ENCODE data around the gene SLC49A3. TPM values are rescaled to one million over a fixed set of nuclear protein-coding genes. Genes with fewer than 3 reads are reported as not detected.
"Not testable (repeated sequence)": the region's sequence is repeated elsewhere in the genome, so short reads cannot be mapped to it uniquely, and the experiment has no call there.

Gene SLC49A3
- total and polyA plus RNA-seq, 2 of the 13 experiments (the other 11 are each of a cell fraction or from before 2014, with no cell fraction given) = 0.07 to 0.17 TPM

DNA sequence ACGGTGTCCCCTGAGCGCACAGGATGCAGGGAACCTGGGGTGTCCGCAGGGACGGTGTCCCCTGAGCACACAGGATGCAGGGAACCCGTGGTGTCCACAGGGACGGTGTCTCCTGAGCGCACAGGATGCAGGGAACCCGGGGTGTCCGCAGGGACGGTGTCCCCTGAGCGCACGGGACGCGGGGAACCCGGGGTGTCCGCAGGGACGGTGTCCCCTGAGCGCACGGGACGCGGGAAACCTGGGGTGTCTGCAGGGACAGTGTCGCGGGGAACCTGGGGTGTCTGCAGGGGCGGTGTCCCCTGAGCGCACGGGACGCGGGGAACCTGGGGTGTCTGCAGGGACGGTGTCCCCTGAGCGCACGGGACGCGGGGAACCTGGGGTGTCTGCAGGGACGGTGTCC lies 47.6 kb upstream of the SLC49A3 start:
- intact Hi-C loops (cut with micrococcal nuclease; ENCODE audit: unreplicated experiment); BruUV-seq (replicated peaks); CTCF ChIA-PET (ENCODE audit: low intra/inter-chr PET ratio, low total read pairs); in situ Hi-C loops (cut with HindIII; ENCODE audit: extremely low pct_ligation_motif_present, low pct_unique_long_range_greater_than_20kb); H2AFZ ChIP-seq (ENCODE audit: low read length); H3K9me3 ChIP-seq (ENCODE audit: low read length); H3K27ac ChIP-seq (ENCODE audit: extremely low read length, insufficient read depth, low read length); POLR2A ChIA-PET; H3K79me2 ChIP-seq (ENCODE audit: insufficient read depth, low read length); H4K20me1 ChIP-seq (ENCODE audit: insufficient read depth, low read length); FAIRE-seq; ATAC-seq; H3K4me3 ChIP-seq (replicated peaks in 1 of 3; ENCODE audit: insufficient read depth in 1 of 3, low read depth in 2 of 3, low read length in 3 of 3); H3K4me2 ChIP-seq (ENCODE audit: low read depth, low read length); H3K9ac ChIP-seq (ENCODE audit: insufficient read depth, low read depth, low read length); H3K27me3 ChIP-seq (ENCODE audit: control insufficient read depth in 1 of 2, insufficient read depth in 2 of 2, low read length in 2 of 2); H3K4me1 ChIP-seq (ENCODE audit: insufficient read depth, low read length); DNase-seq (ENCODE audit: low spot score): not testable (repeated sequence)
- H3K36me3 ChIP-seq (replicated peaks in 1 of 2; ENCODE audit: control insufficient read depth in 1 of 2, insufficient read depth in 2 of 2, low read length in 2 of 2) = peaks cover 18 to 48% of the 10 kb centered on the region in 2 experiments
- peak; percentile 57 for TF ChIP-seq AGO2 (optimal IDR thresholded peaks at IDR 0.05; ENCODE audit: low read depth, low read length)
- WGBS (ENCODE audit: low lambda C conversion rate) = 99% methylated on average over 31 of the region's 34 CpGs

DNA sequence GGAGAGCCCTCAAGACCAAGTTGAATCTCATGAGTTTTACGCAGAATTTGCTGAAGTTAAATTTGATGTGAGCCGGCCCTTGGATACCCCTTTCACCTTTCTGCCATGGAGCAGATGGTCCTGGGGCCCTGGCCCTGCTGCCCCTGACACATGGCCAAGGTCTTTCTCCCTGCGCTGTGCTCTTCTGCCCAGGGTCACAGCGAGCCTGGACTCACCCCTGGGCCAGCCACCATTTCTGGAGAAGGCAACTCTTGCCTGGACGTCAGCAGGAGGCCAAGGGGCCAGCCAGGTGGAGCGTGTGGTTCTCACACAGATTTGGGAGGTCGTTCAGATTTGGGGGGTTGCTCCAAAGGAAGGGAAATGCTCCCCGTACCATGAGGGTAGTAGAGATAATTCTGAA lies 46.6 kb upstream of the SLC49A3 start:
- POLR2A ChIA-PET = no interaction called here
- TF ChIP-seq RFX5 (IDR thresholded peaks at IDR 0.05; ENCODE audit: low read depth, low read length) (no peak), IKZF1 (IDR thresholded peaks at IDR 0.05) (no peak), ZNF3 (CRISPR knock-in tag; IDR thresholded peaks at IDR 0.05) (no peak), THYN1 (CRISPR knock-in tag; IDR thresholded peaks at IDR 0.05; ENCODE audit: borderline replicate concordance, low read depth) (no peak), ZNF34 (CRISPR knock-in tag; IDR thresholded peaks at IDR 0.05; ENCODE audit: borderline replicate concordance) (no peak), SUZ12 (IDR thresholded peaks at IDR 0.05; ENCODE audit: low read depth, low read length) (no peak), ZNF235 (CRISPR knock-in tag; IDR thresholded peaks at IDR 0.05; ENCODE audit: borderline replicate concordance) (no peak), GABPB1 (CRISPR knock-in tag; IDR thresholded peaks at IDR 0.05) (no peak), ZNF569 (CRISPR knock-in tag; IDR thresholded peaks at IDR 0.05; ENCODE audit: borderline replicate concordance) (no peak), SIN3B (IDR thresholded peaks at IDR 0.05; ENCODE audit: low read length) (no peak), CREB1 (IDR thresholded peaks at IDR 0.05) (no peak), CREB1 (CRISPR knock-in tag; IDR thresholded peaks at IDR 0.05) (no peak), ZNF350 (CRISPR knock-in tag; IDR thresholded peaks at IDR 0.05; ENCODE audit: borderline replicate concordance, low read depth) (no peak), NFYC (CRISPR knock-in tag; IDR thresholded peaks at IDR 0.05) (no peak), SMYD3 (CRISPR knock-in tag; IDR thresholded peaks at IDR 0.05) (no peak), ZNF17 (CRISPR knock-in tag; IDR thresholded peaks at IDR 0.05) (no peak), MXI1 (IDR thresholded peaks at IDR 0.05; ENCODE audit: borderline replicate concordance, low read depth, low read length) (no peak)
- TF ChIP-seq, protein P1, sequence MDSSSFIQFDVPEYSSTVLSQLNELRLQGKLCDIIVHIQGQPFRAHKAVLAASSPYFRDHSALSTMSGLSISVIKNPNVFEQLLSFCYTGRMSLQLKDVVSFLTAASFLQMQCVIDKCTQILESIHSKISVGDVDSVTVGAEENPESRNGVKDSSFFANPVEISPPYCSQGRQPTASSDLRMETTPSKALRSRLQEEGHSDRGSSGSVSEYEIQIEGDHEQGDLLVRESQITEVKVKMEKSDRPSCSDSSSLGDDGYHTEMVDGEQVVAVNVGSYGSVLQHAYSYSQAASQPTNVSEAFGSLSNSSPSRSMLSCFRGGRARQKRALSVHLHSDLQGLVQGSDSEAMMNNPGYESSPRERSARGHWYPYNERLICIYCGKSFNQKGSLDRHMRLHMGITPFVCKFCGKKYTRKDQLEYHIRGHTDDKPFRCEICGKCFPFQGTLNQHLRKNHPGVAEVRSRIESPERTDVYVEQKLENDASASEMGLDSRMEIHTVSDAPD (CRISPR knock-in tag; IDR thresholded peaks at IDR 0.05) = no peak
- Histone ChIP-seq H3K4me2 (ENCODE audit: low read depth, low read length) (no peak overlapping the region), H3K9me3 (ENCODE audit: low read length) (no peaks in the 10 kb centered on the region), H3K9ac (ENCODE audit: insufficient read depth, low read depth, low read length) (no peak overlapping the region), H4K20me1 (ENCODE audit: insufficient read depth, low read length) (peaks cover 5% of the 10 kb centered on the region; the same call in 1 of the 2 replicates), H3K79me2 (ENCODE audit: insufficient read depth, low read length) (no peaks in the 10 kb centered on the region), H3K4me1 (ENCODE audit: insufficient read depth, low read length) (no peaks in the 10 kb centered on the region), H3K36me3 (replicated peaks in 1 of 2; ENCODE audit: control insufficient read depth in 1 of 2, insufficient read depth in 2 of 2, low read length in 2 of 2) (peaks cover 18 to 55% of the 10 kb centered on the region in 2 experiments), H3K27ac (ENCODE audit: extremely low read length, insufficient read depth, low read length) (no peak overlapping the region), H2AFZ (ENCODE audit: low read length) (no peak overlapping the region), H3K4me3 (replicated peaks in 1 of 3; ENCODE audit: insufficient read depth in 1 of 3, low read depth in 2 of 3, low read length in 3 of 3) (no peak overlapping the region), H3K27me3 (ENCODE audit: control insufficient read depth in 1 of 2, insufficient read depth in 2 of 2, low read length in 2 of 2) (no peaks in the 10 kb centered on the region)
- intact Hi-C loops (cut with micrococcal nuclease; ENCODE audit: unreplicated experiment) = no loop called here
- BruUV-seq (replicated peaks) = no TSS peak
- 98% methylated on average over 8 of the region's 8 CpGs for WGBS (ENCODE audit: low lambda C conversion rate)
- in situ Hi-C loops (cut with HindIII; ENCODE audit: extremely low pct_ligation_motif_present, low pct_unique_long_range_greater_than_20kb) = no loop called here
- CTCF ChIA-PET (ENCODE audit: low intra/inter-chr PET ratio, low total read pairs) = no interaction called here
- ATAC-seq (no peak), DNase-seq (ENCODE audit: low spot score) (no peak), FAIRE-seq (no peak)
